GM18502 (cell line): ENCODE data around the gene PTPRD.
A peak's percentile ranks its signal among the peaks of the same experiment; 100 is the strongest.
"Not testable (repeated sequence)": the region's sequence is repeated elsewhere in the genome, so short reads cannot be mapped to it uniquely, and the experiment has no call there.

Experiments
- ATAC-seq: cut with Tn5 transposase; IDR thresholded peaks from one replicate; pipeline ENCODE4 v1.9.1; 2021; ENCODE audit warnings: mild to moderate bottlenecking; ENCODE audit not compliant: unreplicated experiment, poor library complexity

The PTPRD gene

DNA sequence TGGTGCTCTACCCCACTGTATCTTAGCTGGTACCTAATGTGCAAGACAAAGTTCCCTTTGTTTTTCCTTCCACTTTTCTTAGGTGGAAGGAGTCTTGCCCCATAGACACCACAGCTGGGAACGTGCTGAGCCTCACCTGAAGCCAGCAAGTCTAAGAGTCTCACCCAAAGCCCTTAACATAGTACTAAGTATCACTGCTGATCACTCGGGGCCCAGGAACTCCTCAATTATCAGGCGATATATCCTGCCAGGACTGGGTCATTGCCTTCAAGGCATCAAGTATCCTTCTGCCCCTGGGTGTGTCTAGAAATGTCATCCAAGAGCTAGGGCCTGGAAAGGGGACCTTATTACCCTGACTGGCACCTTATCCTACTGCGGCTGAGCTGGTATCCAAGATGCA is 123.9 kb downstream of the PTPRD start:
- no peak for ATAC-seq

DNA sequence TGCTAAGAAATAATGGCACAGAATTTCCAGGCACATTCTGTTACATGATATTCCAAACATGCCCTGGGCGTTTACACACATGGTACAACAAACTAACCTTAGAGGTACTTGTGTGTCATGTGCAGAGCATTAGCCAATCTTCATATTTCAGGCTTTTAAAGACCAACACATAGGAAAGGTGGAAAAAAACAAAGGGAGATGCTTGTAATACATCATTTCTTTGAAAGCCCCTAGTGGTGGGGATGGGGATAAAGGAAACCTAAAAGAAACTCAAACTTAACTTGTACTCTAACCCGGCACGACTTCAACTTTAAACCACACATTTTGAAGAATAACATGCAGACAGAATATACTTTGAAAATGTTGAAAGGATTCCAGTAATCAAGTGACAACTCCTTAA is 133.6 kb downstream of the PTPRD start:
- no peak for ATAC-seq

DNA sequence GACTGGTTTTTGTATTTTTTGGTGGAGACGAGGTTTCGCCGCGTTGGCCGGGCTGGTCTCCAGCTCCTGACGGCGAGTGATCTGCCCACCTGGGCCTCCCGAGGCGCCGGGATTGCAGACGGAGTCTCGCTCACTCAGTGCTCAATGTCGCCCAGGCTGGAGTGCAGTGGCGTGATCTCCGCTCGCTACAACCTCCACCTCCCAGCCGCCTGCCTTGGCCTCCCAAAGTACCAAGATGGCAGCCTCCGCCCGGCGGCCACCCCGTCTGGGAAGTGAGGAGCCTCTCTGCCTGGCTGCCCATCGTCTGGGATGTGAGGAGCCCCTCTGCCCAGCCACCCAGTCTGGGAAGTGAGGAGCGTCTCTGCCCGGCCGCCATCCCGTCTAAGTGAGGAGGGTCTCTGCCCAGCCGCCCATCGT is 163.6 kb downstream of the PTPRD start:
- not testable (repeated sequence) for ATAC-seq

DNA sequence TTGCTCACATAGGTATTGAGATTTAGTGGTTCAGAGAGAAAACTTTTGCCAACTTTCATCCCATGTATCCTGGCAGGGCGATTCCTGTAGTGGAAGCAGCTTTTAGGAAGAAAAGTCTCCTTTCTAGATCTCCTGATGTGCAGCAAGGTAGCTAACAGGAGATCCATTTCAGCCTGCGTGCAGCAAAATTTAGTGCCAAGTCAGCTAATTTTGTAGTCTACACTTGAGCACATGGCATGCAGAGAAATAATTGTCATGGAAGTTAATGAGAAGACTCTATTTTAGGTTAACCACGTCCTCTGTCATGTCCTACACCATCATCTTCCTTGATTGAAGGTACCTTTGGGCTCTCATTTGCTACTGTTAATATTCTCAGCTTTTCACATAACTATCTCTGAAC is 165.8 kb downstream of the PTPRD start:
- ATAC-seq = no peak

DNA sequence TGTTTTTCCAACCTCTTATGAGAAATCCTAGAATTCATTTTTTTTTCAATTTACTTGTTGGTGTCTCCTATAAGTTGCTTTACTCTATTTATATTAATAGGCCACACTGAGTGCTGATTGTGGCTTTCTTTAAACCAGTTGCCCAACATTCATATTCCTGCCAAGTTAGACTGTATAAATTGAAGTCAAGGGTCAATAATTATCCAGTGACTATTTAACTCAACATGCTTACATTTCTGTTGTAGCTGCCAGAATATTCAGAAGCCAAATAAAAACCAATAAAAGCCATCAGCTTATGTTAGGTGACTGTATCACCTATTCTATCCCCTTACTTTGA is 169.0 kb downstream of the PTPRD start:
- ATAC-seq = no peak

DNA sequence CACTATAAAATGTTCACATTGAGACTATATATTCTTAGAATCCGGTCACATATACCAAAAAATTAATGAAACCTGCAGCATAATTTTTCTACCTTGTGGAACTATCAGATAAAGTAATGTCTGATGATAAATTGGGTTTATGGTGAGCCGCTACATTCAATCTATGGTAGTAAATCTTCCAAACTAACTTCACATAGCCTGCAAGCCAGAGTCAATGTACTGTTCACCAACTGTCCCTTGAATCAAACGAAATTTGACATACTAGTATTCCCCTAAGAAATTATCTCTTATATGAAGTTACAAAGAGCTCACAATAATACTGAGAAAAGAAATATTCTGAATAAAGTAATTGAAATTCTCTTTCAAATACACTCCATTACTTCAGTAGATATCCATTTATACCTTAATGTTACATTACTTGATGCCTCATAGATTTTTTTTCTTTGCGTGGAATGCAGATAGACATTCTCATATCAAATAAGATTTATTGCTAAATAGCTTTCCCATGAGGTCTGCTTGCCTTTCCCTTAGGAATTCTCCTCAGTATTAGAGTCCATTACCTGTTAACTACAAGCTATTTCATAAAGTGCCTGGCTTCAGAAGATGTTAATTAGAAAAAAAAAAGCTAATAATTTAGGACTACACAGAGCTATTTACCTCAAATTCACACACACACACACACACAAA is 169.5 kb downstream of the PTPRD start:
- no peak for ATAC-seq

DNA sequence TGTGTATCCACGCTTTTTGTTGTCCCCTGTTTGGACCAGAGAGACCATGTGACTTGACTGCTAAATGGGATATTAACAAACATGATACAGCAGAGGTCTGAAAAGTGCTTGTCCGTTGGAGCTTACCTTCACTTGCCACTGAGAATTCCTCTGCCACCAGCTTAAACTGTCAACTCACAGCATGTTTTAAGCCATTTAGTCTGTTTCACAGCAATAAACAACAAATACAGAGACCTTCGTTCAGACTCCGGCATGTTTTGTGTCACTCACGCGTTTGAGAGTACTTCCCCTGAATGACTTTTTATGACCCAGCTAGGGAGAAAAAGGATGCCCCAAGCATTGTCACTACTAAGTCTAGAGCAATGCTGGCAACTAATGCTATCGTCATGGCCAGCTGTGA is 173.8 kb downstream of the PTPRD start:
- ATAC-seq = no peak

DNA sequence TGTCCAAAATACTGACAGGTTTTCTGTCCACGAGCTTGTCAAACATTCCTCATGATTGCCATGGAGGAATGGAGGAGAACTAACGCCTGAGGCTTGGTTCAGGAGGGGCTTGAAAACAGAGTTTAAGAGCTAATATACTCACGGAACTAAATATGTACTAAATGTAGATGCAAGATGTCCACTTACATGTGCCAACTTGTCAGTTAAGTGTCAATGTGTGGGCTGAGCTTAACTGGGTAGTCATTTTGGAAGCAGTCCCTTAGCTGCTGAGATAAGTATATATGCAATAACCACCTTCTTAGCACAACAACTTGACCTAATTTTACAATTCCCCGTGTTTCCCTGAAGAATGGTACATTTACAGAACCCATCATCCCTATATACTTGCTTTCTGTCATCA is 176.0 kb downstream of the PTPRD start:
- ATAC-seq = no peak

DNA sequence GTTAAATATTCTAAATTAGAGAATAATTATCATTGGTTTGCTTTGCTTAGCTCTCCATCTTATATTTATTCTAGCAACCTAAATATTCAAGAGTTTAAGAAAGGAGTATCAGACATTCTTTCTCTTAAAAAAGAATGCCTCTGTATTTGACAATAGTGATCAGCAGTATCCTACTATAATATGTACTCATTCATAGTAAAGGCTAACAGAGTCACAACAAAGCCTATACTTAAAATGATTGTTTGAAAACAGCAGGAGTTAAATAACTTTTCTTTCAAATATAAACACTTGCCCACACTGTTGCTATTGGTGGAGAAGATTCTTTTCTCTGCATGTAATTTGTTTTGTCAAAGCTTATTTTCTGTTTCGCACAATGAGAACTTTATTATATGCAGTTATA is 178.4 kb downstream of the PTPRD start:
- no peak for ATAC-seq

DNA sequence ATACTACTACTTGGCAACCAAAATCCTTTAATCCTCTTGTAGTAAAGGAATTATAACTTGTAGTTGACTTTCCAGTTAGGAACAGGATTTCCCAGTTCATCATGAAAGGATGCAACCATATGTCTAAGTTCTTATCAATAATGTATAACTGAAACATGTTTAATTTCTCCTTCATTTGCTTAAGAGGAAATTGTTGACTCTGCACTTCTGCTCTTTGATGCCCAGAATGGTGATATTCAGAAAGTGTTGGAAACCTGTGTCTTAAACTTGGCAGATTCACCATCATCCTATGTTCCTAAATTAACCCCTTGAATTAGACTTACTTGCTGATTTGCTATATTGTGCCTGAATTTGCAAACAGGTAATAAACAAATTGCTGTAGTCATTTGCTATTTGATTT is 201.5 kb downstream of the PTPRD start:
- no peak for ATAC-seq

DNA sequence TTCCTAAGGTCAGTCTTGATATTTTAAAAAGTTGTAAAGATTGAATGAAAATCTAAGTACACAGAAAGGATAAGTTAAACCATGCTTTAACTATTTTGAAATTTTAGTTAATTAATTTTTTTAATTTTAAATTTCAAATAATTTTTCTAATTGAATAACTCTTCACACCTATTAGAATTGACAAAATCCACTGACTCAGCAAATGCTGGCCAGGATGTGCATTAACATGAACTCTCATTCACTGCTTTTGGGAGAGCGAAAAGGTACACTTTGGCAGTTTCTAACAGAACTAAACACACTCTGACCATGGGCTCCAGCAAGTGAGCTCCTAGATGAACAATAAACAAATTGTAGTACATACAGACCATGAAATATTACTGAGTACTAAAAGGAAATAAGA is 209.5 kb downstream of the PTPRD start:
- ATAC-seq = no peak

DNA sequence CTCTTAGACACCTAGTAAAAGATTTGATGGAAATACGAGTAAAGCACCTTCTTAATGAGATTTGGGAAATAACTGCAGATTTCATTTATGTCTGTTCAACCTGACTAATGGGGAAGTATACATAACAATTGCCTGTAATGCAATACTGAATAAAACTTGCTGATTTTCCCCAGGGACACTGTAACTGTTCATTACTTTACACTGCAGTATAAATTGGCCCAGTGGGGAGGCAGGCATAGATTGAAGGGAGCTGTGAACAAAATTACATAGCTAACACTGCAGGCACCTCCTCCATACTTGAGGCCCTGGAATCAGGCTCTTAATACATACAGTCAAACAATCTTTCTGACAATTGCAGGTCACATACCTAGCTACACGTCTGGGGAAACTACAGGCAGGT is 216.2 kb downstream of the PTPRD start:
- no peak for ATAC-seq

DNA sequence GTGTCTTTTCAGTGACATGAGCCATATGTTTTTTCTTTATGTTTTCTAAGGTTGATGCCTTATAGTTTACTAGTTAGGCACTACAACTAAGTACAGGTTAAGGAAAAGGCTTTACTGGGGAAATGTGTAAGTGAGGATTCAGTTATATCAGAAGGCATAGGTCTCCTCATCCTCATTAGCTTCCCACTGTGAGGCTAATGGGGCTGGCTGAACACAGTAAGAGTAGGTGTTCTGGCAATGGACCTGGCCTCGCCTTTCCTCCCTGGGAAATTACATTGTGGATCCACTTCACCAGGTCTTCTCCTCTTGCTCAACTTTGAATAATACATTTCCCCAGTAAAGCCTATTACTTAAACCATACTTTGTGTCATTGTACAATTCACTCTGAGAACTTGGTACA is 225.5 kb downstream of the PTPRD start:
- no peak for ATAC-seq

DNA sequence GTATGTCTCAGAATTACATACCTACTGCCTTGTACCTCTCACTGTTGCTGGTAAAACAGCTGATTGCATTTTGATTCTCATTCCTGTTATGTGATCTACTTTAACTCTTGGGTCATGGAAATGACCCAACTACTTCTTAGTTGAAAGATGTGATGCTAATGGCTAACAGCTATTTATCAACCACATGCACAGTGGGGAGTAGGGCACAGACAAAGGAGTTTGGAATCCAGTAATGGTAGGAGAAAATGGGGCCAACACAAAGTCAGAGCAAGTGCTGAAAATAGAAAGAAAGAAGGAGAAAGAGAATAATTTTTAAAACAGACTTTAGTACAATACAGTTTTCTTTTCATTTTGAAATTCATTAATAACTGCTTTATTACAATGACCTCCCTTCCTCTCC is 241.0 kb downstream of the PTPRD start:
- ATAC-seq = no peak

DNA sequence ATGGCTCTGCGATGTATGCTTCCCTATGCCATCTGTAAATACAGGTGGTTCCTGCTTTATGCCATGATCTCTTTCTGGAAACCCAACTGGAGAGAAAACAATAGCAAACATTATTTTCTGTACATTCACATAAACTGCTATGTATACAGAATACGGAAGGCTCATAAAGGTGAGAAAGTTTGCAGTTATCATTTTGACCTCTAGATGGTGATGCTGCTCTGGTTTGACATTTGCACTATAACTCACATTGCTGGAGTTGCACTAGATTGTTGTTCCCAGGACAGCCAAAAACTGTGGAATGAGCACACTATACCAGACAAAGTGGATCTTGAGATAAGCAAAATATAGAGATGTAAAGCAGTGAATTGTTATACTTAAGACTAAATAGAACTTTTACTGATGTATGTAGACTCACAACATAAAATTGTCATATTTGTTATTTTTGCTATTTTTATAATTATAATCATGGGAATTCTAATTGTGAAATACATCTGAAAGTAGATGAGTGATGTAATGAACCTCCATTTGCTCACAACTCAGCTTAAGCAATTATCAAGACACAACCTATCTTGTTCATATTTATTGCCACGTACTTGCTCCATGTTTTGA is 246.5 kb downstream of the PTPRD start:
- ATAC-seq = peak; percentile 93

DNA sequence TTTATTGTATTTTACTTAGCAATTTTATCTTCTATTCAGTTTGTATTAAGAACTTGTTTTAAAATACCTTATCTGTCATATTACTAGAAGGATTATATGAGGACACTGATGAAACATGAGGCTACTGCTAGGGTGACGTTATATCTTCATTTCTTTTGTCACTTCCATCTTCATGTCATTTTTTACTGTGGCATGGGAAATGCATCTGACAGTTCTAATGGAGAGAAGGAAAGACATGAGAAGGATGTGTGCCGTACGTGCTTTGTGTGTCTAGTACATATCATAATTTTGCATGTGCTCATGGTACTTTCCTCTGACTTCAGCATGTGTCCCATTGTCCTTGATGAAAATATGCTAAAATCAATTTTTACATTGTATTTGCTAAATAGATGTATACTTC is 258.2 kb downstream of the PTPRD start:
- no peak for ATAC-seq

DNA sequence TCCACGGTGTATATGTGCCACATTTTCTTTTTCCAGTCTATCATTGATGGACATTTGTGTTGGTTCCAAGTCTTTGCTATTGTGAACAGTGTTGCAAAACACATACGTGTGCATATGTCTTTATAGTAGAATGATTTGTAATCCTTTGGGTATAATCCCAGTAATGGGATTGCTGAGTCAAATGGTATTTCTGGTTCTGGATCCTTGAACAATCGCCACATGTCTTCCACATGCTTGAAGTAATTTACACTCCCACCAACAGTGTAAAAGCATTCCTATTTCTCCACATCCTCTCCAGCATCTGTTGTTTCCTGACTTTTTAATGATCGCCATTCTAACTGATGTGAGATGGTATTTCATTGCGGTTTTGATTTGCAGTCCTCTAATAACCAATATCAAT is 267.2 kb downstream of the PTPRD start:
- not testable (repeated sequence) for ATAC-seq

DNA sequence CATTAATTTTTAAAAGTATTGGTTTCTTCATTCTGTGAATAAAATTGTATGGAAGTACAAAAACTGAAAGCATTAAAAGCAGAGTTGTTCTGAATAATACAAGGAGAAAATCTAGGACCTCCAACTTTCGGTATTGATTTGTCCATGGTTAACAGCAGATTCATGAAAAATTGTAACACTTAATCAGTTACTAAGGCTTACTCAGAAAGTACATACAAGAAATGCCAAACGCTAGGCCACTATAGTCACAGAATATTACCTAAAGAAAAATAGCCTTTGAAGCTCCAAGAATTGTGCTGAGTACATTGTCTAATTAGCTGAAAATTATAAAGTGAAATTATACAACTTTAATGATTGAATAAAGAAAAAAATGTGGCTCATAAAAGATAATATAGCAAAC is 271.7 kb downstream of the PTPRD start:
- no peak for ATAC-seq

DNA sequence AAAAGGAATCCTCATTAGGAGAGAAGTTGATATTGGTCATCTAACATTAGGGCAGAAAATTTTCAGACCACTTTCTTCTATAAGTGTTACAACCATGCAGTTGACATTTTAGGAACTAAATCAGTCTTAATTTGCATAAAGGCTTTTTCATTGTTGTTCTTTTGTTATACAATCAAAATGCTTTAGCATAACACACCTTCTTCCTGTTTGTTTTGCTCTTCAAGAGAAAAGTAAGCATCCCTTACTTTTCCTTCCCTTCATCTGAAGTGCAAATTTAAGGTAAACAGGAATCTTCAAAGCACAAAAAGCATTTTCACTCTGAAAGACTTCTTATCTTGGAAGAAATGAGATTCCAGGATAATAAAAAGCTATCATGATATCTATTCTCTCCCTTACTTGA is 273.6 kb downstream of the PTPRD start:
- ATAC-seq = no peak

DNA sequence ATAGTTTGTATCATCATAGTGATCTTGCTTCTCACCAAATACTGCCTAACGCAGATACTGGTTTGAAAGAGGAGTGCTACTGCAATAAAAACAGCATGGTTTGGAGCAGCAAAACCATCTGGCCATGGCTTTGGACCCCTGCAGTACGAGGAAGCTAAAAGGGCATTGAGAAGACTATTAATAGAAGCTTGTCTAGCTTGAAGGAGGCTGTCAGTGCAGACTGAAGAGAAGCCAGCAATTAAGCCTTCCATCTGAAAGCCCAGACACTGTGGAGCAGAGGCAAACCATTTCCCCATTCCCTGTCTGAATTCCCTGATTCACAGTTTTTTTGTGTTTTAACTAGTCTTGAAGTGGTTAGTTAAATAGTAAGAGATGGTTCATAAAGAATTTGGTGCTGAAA is 281.6 kb downstream of the PTPRD start:
- no peak for ATAC-seq

DNA sequence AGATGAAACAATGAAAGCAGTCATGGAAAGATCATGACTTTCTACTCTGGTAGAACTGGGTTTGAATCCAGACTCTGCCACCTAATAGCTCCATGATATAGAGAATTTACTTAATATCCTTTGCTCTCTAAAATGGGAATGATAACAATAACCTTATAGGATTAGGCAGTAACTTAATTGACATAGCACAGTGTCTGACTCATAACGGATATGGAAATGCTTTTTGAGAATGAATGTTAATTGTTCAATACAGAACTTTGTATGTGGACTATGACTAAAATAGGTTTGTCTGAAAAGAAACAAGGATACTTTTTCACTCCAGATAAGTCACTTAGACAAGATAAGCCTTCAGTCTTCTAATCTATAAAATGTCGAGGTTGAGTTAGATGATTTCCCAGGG is 330.7 kb downstream of the PTPRD start:
- no peak for ATAC-seq

DNA sequence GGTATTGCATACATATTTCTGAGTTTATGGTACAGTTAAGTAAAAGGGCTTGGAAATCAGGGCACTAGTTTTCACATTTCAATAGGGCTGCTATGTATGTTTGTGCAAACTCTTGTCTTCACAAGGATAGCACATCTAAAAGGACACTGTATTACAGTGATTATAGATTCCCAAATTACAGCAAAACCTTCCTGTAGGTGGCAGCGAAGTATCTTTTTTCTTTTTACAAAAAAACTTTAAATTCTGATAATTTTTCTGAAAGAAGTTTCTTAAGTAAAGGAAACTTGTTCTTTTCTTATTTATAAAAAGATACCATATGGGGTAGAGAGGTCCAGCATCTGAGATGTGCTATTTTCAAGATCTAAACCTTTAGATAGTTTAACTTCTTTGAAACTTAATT is 337.8 kb downstream of the PTPRD start:
- no peak for ATAC-seq

DNA sequence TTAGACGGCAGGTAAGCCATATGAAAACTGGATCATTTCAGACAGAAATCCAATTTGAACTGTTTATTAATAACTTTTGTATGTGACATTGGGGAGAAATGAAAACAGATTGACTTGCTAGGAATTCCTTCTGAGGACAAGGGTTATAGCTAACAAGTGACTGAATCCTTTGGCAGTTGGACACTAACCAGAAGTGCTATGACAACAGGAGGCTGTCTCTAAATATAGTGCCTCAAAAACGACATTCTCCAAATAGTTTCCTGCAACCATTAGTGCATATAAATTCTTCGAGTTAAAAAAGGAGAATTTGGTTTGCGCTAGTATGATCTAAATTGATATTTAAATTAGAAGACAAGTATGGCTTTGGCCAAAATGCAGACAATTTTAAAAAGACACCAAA is 338.6 kb downstream of the PTPRD start:
- ATAC-seq = no peak
